GM21619 (cell line): ENCODE measurements around the gene ZMYM3.

ENCODE experiments used
- ATAC-seq: cut with Tn5 transposase; IDR thresholded peaks from one replicate; pipeline ENCODE4 v1.9.1; 2021; ENCODE audit not compliant: unreplicated experiment

Gene ZMYM3

DNA sequence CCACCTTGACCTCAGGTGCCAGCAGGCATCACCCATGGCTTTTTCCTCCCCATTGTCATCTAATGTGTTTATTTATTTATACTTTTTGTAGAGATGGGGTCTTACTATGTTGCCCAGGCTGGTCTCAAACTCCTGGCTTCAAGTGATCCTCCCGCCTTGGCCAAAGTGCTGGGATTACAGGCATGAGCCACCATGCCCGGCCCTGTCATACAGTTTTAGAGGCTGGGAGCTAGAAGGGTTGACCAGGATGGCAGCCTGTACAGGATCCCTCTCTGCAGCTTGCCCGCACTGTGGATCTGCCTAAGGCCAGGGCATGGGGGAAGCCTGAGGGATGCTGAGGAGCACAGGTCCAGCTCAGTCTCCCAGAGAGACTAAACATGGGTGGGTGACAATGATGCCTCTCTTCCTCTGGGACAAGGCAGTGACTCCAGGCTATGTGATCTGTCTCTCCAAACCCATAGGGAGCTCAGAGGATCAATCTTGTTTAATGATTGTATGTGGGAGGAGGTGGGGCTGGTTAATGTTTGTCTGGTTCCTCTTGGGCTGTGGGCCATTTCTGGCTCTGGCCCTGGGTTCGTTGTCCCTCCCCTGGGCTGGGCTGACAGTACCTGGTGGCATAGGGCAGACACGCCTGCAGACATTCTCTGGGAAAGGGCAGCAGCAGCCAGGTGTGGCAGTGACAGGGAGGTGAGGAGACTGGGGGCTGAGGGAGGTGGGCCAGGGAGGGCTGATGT lies 39.2 kb downstream of the ZMYM3 start:
- no peak for ATAC-seq

DNA sequence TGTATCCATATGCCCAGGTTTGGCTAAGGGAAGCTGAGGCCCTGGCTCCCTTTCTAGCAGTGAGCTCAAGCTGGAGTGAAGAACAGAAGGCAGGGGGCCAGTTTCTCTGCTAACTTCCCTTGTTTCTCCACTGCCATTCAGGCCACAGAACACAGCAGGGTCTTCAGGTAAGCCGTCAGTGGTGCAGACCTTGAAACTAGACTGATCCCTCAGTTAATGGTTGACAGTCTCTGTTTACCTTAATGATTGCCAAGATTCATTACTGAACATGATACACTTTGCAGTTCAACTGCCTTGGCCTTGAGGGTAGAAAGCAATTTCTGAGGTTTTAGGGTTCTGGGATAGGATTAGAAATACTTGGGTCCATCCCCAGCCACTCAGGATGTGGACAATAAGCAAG lies 39.8 kb downstream of the ZMYM3 start:
- ATAC-seq, result no peak

DNA sequence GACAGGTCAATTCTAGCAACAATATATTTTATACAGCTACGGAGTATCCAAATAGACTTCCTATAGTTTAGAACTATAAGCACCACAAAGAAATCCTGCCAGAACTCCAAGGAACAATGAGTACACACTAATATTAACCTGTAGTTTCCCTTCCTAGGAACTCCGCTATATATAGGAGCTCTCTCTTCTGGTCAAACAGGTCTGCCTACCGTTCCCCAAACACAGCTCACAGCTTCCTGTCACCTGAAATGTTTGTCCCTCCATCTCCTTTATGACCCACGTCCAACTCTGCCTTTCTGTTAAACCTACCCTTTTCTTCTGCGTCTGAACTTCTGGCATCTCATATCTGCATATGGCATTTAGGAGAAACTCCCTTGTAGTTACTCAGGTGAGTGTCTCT lies 41.4 kb downstream of the ZMYM3 start:
- ATAC-seq, result no peak

DNA sequence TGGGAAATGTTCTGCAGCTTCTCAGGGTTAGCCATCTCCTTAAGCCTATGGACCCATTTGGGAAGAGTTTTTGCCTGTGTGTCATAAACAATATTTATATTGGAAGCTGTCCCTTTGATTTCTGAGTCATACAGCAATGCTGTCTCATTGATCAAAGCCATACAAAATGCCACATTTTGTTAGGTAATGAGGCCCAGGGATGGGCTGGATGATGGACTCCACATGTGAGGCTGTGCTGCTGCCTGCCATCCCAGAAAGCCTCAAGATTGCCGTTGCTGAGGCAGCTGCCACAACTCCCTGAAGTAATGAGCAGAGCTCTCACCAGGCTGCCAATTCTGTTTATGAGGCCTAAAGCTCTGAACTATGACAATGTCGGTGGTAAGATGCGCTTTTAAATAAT lies 43.1 kb downstream of the ZMYM3 start:
- no peak for ATAC-seq

DNA sequence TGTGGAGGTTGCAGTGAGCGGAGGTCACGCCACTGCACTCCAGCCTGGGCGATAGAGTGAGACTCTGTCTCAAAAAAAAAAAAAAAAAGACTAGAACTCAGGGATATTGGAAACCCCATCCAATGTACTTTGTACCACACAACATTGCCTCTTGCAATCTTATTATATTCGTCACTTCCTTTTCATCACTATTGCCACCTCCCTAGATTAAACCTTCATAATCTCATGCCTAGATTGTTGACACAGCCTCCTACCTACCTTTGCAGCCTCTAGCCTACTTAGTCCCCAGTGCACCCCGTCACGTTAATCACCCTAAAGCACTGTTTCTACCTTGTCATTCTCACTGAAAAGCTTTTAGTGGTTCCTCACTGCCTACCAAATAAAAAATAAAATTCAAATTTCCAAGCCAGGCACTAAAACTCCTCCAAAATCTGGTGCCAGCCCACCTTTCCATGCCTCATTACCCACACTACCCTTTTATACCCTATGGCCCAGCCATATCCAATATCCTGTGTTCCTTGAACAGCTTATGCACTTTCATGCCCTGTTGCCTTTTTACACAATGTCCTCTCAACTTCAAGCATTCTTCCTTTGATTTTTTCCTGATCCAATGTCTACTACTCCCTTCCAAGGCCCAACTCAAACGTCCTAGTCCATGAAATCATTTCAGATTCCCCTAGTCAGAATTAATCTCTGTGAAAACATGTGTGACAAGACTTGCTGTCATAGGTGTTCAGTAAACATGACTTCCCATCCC lies 54.5 kb downstream of the ZMYM3 start:
- no peak for ATAC-seq

DNA sequence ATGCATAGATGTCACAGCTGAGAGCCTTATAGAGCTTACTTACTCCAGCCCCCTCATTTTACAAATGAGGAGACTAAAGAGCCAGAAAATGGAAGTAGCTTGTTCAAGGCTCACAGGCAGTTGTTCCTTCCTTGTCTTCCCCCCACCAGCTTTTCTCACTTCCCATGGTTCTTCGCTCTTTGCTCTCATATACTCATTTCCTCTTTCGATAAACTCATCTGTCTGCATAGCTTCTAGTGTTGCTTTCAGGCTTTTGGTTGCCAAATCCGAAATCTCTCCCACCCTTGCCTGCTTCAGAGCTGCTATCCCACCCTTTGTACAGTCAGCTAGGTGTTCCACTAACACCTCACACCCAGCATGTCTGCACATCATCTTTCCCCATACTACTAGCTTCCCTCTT lies 55.9 kb downstream of the ZMYM3 start:
- peak; percentile 87 for ATAC-seq

DNA sequence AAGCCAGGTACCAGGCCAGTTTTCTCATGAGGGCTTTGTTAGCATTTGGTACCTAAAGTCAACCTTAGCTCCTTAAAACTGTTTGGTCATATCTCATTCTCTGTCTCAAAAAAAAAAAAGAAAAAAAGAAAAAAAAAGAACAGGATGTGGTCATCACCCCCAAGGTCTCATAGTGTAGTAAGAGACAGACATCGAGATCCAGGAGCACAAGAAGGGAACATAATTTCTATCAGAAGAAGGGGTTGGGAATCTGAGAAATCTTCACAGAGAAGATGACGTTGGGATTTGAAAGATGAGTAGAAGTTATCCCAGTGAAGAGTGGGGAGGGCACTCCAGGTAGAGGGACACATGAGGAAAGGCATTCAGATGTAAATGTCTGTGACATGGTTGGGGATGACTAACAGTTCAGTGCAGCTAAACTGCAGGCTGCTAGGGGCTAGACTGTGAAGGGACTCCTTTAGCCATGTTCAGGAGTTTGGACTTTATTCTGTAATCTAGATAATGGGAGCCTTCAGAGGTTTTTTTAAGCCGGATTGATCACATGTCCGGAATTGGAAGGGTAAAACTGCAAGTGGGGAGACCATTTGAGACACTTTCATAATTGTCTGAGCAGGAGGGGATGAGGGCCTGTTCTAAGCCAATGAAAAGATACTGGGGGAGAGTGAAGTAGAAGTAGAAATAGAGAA lies 57.8 kb downstream of the ZMYM3 start:
- no peak for ATAC-seq

DNA sequence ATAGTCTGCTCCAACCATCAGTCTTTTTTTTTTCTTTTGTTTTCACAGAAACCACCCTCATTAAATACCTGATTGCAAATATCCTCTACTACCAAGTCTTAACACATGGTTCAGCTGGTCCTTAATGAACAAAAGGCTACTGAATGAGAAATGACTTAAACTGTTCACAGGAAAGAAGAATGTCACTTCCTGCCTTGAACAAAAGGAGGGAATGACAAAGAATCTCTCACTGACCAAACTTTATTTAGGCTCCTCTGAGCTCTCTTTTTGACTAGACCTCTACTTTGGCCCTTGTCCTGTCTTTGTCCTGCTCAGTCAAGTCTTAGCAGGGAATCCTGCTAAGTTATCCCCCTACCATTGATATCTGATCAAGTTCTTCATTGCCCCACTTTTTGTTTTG lies 62.7 kb downstream of the ZMYM3 start:
- ATAC-seq, result no peak
